ENCODE measurements around the gene MRPL39.

GRCh38 chr21:25558123-25558522 lies 49.2 kb downstream of the MRPL39 start:
- TF ChIP-seq CTCF (IDR thresholded peaks at IDR 0.05; ENCODE audit: low read depth, low read length, poor library complexity, severe bottlenecking): no peak
- no peak for TF ChIP-seq EZH2phosphoT487 (IDR thresholded peaks at IDR 0.05; ENCODE audit: borderline replicate concordance, low read length)
